GM12872 (cell line): Measurements from ENCODE around the gene CFAP299.
A peak's percentile ranks its signal among the peaks of the same experiment; 100 is the strongest.

ENCODE experiments used
- CTCF ChIP-seq: IDR thresholded peaks from 3 replicates; pipeline ENCODE4 v1.5.1; 2011; ENCODE audit warnings: low read depth, mild to moderate bottlenecking, low read length, moderate library complexity; ENCODE audit not compliant: insufficient read depth

The CFAP299 gene

DNA sequence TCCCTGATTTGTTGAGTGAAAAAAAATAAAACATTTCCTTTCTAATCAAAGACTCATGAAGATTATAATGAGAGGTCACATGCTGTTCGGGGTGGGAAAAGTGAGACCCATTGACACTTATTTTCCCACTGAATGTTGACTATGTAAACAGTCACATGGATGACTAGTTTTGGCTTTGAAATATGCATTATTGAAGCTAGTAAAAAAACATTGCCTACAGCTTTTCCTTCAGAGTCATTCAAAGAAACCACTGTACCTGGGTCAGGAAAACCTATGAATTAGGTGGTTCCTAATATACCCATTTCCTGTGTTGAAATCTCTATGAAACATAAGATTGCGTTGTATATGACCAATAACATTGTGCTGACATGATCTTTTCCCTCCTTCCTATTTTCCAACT lies 251.2 kb downstream of the CFAP299 start:
- TF ChIP-seq CTCF = no peak

- TF ChIP-seq CTCF = no peak
Observed at GRCh38 chr4:80587871-80588385, 252.4 kb downstream of the CFAP299 start.

DNA sequence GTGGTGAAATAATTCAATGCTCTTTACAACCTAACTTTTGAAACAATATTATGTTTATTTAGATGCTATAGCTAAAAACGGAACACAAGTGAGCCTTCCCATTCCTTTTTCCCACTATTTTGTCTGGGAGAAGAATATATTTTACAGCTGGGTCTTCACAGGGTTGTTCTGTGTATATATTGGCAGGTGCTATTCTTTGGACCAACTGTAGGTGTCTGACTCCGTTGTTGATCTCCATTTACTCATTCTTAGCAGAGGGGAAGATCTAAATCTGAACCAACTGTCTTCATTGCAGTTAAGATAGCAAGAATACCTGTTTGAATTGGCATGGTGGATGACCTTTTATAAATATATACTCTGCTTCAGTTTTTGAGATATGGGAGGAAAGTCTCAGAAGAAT lies 257.4 kb downstream of the CFAP299 start:
- peak; percentile 37; the same call in 1 of the 3 replicates for TF ChIP-seq CTCF

DNA sequence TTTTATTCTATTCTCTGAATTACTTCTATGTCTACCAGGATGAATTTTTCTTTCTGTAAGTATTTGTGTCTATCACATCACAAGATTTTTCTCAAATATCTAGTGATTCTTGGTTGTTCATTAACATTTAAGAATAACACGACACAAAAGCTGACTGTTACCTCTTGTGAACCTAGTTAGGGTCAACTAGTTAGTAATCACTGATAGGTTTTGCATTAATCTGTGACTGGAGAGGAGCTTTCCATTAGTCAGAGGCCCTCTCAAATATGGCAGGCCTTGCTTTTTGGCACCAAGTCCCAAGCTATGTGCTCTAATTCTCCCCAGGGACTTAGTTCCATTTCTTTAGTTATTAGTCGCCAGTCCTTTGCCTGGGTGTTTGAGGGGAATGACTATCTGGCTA lies 259.2 kb downstream of the CFAP299 start:
- no peak for TF ChIP-seq CTCF

DNA sequence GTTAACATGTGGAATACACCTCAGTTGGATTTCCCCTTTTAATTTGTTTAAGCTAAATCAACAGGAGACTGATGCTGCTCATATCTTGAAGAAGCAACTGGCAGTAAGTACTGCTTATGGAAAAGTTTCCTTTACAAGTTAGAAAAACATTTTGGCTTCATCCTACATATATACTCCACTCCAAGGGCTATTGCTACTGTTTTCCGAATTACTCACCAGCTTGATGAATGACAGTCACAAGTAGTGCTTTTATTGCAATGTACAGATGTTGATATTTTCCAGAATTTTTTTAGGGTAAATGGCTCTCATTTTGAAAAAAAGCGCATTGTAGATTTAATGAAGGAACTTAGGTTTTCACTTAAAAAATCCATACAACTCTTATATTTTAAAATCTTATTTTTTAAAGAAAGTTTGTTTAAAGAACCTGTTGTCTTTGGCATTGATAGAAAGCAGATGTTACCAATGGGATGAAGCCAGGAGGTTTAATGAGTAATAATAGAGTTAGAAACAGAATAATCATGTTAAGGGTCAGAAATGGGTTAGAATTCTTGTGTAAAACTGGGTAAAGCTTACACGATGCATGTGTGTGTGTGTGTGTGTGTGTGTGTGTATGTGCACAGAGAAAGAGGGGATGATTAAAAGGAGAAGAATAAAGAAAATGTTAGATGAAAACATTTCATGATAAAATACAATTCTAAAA lies 272.9 kb downstream of the CFAP299 start:
- no peak for TF ChIP-seq CTCF

GRCh38 chr4:80610199-80610598 lies 274.7 kb downstream of the CFAP299 start:
- TF ChIP-seq CTCF = no peak

- TF ChIP-seq CTCF = no peak
Observed at GRCh38 chr4:80610845-80611677, 275.5 kb downstream of the CFAP299 start.
